ENCODE measurements around the gene PPARD.

GRCh38 chr6:35352735-35353134, 10.4 kb downstream of the PPARD start:
- TF ChIP-seq CTCF (IDR thresholded peaks at IDR 0.05) (no peak), POLR2A (IDR thresholded peaks at IDR 0.05) (no peak), EP300 (IDR thresholded peaks at IDR 0.05) (no peak)

Data from gastroesophageal sphincter (tissue), 3 donors.